Natural killer cell (primary cell): Measurements from ENCODE around the gene IL9. TPM values are rescaled to one million over a fixed set of nuclear protein-coding genes. Genes with fewer than 3 reads are reported as not detected.

Source experiments
- ATAC-seq, 3 donors: fragments of 150-1000 bp in 2 of 3; fragments of 200-7000 bp in 1 of 3; cut with Tn5 transposase; 1 replicate in 1 of 3; 2 replicates in 2 of 3; pipeline ENCODE4 v1.10.0; 2021; ENCODE audit warnings: mild to moderate bottlenecking in 2 of 3, moderate library complexity in 2 of 3
- DNase-seq, 2 donors: peaks; one replicate each; pipeline versions ENCODE4 v3.0.0 to v3.0.0-alpha.2; 2013 to 2021; ENCODE audit warnings: mixed read lengths in 1 of 2
- H3K27ac ChIP-seq: one replicate; pipeline ENCODE4 v1.5.1; 2013; ENCODE audit warnings: mild to moderate bottlenecking, low read length
- H3K27me3 ChIP-seq: one replicate; pipeline ENCODE4 v1.6.1; 2013; ENCODE audit warnings: low read length; ENCODE audit not compliant: control insufficient read depth, insufficient read depth
- H3K36me3 ChIP-seq: one replicate; pipeline ENCODE4 v1.6.1; 2013; ENCODE audit warnings: low read length; ENCODE audit not compliant: control insufficient read depth, insufficient read depth
- H3K4me1 ChIP-seq: one replicate; pipeline ENCODE4 v1.6.1; 2013; ENCODE audit warnings: low read length; ENCODE audit not compliant: control insufficient read depth, insufficient read depth
- H3K4me3 ChIP-seq: one replicate; pipeline ENCODE4 v1.5.1; 2013; ENCODE audit warnings: low read length
- H3K9me3 ChIP-seq: one replicate; pipeline ENCODE4 v1.6.1; 2013; ENCODE audit warnings: low read length; ENCODE audit not compliant: control insufficient read depth, insufficient read depth
- H3K27ac Mint-ChIP-seq, 2 donors: one replicate each; pipeline ENCODE4 v1.8.0; 2022; ENCODE audit warnings: mild to moderate bottlenecking in 2 of 2, mixed read lengths in 2 of 2, moderate library complexity in 1 of 2
- H3K27me3 Mint-ChIP-seq, 2 donors: one replicate each; pipeline ENCODE4 v1.8.0; 2022; ENCODE audit warnings: low read depth in 2 of 2, mixed read lengths in 2 of 2
- H3K36me3 Mint-ChIP-seq: one replicate; pipeline ENCODE4 v1.8.0; 2022; ENCODE audit warnings: mixed read lengths
- H3K4me1 Mint-ChIP-seq, 2 donors: one replicate each; pipeline ENCODE4 v1.8.0; 2022; ENCODE audit warnings: mixed read lengths in 2 of 2
- H3K4me3 Mint-ChIP-seq: one replicate; pipeline ENCODE4 v1.8.0; 2022; ENCODE audit warnings: mild to moderate bottlenecking, moderate library complexity, mixed read lengths
- H3K9me3 Mint-ChIP-seq, 2 donors: one replicate each; pipeline ENCODE4 v1.8.0; 2022; ENCODE audit warnings: mixed read lengths in 2 of 2
- WGBS: methylation state at CpG from one replicate; pipeline ENCODE4 v1.1.7; 2013; ENCODE audit warnings: missing lambda C conversion rate; ENCODE audit not compliant: insufficient coverage; 5-methylcytosine and 5-hydroxymethylcytosine counted together
- intact Hi-C: fragments of 100-400 bp; cut with micrococcal nuclease; formaldehyde crosslinking; loops from one replicate; pipeline ENCODE4 v1.14.2; 2022
- total RNA-seq, 4 donors: library from RNA; stranded (reverse); fragments of 120-200 nt in 1 of 4; gene quantifications; one replicate each; pipeline versions ENCODE4 v1.2.3 to v1.2.4, GENCODE V29; 2013 to 2022
- TF ChIP-seq, protein P1 (sequence below): fragments of 200-600 bp; IDR thresholded peaks from one replicate; pipeline ENCODE4 v1.8.0; 2022; ENCODE audit warnings: antibody characterized with exemption

IL9 gene
- total RNA-seq, 3 donors from 2014 or later (not counting 1 experiment from before 2014, with no cell fraction given) = not detected

DNA sequence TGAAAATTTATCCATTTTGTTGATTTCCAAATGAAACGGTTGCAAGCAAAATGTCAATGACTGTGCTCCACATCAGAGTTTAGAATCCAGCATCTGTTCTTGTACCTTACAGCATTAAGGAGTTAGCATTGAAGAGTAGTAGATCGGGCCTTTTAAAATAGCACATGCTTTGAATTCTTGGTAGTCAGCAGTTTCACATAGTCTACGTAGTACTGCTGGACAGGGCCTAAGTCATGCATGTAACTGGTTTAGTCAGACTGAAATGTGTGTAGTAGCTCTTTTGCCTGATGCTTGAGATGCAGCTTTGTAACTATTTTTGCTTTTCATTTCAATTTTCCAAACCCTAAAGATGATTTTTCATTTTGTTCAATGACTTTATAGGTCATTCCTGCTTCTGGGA is 39.3 kb upstream of the IL9 start:
- H3K27me3 Mint-ChIP-seq = peaks cover 30 to 55% of the 10 kb centered on the region in 2 donors
- WGBS = 89% methylated on average over 3 of the region's 3 CpGs

DNA sequence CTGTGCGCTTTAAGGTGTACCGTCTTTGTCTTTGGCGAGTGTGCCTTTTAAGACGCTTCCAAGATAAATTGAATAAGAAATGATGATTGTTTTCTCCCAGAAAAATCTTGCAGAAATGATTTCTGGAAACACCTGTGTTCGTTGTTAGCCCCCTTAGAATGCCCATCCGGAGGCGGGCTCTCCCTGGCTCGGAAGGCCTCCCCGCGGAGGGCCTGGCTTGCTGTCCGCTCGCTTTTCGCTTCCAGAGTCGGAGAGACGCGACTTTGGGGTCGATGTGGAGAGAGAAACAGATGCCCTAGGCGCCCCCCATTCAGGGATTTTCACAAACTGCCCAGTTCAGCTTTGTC is 35.3 kb upstream of the IL9 start:
- no peaks in the 10 kb centered on the region for H3K4me1 Mint-ChIP-seq
- H3K27ac Mint-ChIP-seq = no peak overlapping the region
- H3K27me3 Mint-ChIP-seq = peaks cover 43 to 64% of the 10 kb centered on the region in 2 donors
- TF ChIP-seq, protein P1, sequence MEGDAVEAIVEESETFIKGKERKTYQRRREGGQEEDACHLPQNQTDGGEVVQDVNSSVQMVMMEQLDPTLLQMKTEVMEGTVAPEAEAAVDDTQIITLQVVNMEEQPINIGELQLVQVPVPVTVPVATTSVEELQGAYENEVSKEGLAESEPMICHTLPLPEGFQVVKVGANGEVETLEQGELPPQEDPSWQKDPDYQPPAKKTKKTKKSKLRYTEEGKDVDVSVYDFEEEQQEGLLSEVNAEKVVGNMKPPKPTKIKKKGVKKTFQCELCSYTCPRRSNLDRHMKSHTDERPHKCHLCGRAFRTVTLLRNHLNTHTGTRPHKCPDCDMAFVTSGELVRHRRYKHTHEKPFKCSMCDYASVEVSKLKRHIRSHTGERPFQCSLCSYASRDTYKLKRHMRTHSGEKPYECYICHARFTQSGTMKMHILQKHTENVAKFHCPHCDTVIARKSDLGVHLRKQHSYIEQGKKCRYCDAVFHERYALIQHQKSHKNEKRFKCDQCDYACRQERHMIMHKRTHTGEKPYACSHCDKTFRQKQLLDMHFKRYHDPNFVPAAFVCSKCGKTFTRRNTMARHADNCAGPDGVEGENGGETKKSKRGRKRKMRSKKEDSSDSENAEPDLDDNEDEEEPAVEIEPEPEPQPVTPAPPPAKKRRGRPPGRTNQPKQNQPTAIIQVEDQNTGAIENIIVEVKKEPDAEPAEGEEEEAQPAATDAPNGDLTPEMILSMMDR = no peak
- H3K4me1 ChIP-seq = no peaks in the 10 kb centered on the region
- H3K27me3 ChIP-seq = peaks cover 41% of the 10 kb centered on the region
- no peaks in the 10 kb centered on the region for H3K9me3 ChIP-seq
- intact Hi-C loops = no loop called here
- no peak overlapping the region for H3K27ac ChIP-seq
- no peak overlapping the region for H3K4me3 ChIP-seq
- no peak overlapping the region for H3K4me3 Mint-ChIP-seq
- no peak for ATAC-seq
- peaks cover 11% of the 10 kb centered on the region for H3K36me3 Mint-ChIP-seq
- WGBS = 27% methylated on average over 18 of the region's 18 CpGs
- no peaks in the 10 kb centered on the region for H3K36me3 ChIP-seq
- no peaks in the 10 kb centered on the region for H3K9me3 Mint-ChIP-seq
- DNase-seq = no peak

More for the DNA sequence above, 39.3 kb upstream of the IL9 start:
- no peak for ATAC-seq
- no peak overlapping the region for H3K4me3 Mint-ChIP-seq
- H3K4me1 Mint-ChIP-seq = no peaks in the 10 kb centered on the region
- H3K36me3 Mint-ChIP-seq = no peaks in the 10 kb centered on the region
- no peaks in the 10 kb centered on the region for H3K9me3 Mint-ChIP-seq
- H3K27ac Mint-ChIP-seq = no peak overlapping the region
- intact Hi-C loops = no loop called here
- H3K9me3 ChIP-seq = no peaks in the 10 kb centered on the region
- H3K36me3 ChIP-seq = no peaks in the 10 kb centered on the region
- peaks cover 19% of the 10 kb centered on the region for H3K27me3 ChIP-seq
- no peaks in the 10 kb centered on the region for H3K4me1 ChIP-seq
- TF ChIP-seq, protein P1 = no peak
- no peak overlapping the region for H3K4me3 ChIP-seq
- DNase-seq = no peak
- no peak overlapping the region for H3K27ac ChIP-seq

DNA sequence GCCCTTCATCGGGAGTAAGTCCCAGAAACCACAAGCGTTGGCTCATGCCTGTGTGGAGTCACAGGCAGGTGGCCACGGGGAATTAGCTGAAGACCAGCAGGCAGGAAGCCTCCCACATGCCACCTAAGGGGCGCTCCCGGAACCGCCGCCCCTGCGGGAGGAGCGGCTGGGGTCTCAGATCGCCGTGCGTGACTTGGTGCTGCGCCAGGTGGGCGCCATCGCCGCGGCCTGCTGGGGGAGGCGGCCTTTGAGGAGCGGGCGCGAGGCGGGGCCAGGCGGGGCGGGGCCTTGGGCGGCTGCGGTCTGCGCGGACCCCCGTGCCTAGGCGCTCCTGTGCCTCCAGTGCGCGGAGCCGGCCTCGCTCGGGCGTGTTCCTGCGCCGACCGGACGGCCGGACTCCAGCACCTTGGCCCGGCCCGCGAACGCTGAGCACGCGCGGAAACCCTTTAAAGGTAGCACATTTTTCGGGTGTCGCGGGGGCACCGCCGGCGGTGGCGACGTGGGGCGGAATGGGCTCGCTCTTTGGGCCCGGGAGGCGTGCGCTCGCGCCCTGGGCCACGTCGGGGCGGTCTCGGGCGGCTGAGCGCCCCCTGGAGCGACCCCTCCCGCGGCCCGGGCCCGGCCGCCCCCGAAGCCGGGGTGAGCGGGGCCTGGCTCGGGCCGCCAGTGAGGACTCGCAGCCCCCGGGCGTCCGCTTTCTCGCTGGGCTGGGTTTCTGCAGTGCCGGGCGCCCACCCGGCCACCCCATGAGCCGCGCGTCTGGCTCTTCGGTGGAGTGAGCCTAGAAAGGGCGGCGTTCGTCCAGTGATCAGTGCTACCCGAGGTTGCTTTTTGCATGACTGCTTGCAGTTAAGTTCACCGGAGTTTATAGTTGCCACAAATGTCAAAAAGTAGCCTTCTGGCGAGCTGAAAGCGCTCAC is 34.6 kb upstream of the IL9 start:
- no peak for DNase-seq
- Histone ChIP-seq H3K27ac (no peak overlapping the region), H3K27me3 (peaks cover 41% of the 10 kb centered on the region), H3K4me3 (no peak overlapping the region), H3K36me3 (no peaks in the 10 kb centered on the region), H3K4me1 (no peaks in the 10 kb centered on the region), H3K9me3 (no peaks in the 10 kb centered on the region)
- 5% methylated on average over 99 of the region's 99 CpGs for WGBS
- TF ChIP-seq, protein P1 = no peak
- H3K9me3 Mint-ChIP-seq = no peaks in the 10 kb centered on the region
- H3K4me1 Mint-ChIP-seq = no peaks in the 10 kb centered on the region
- ATAC-seq = no peak
- no peak overlapping the region for H3K27ac Mint-ChIP-seq
- H3K4me3 Mint-ChIP-seq = no peak overlapping the region
- peaks cover 11% of the 10 kb centered on the region for H3K36me3 Mint-ChIP-seq
- intact Hi-C loops = no loop called here
- peaks cover 44 to 66% of the 10 kb centered on the region in 2 donors for H3K27me3 Mint-ChIP-seq
